HG03064 (cell line): Measurements from ENCODE around the gene FRMD4A.

ENCODE experiments used
- ATAC-seq: cut with Tn5 transposase; IDR thresholded peaks from one replicate; pipeline ENCODE4 v1.9.1; 2021; ENCODE audit warnings: low read depth; ENCODE audit not compliant: unreplicated experiment

The FRMD4A gene

DNA sequence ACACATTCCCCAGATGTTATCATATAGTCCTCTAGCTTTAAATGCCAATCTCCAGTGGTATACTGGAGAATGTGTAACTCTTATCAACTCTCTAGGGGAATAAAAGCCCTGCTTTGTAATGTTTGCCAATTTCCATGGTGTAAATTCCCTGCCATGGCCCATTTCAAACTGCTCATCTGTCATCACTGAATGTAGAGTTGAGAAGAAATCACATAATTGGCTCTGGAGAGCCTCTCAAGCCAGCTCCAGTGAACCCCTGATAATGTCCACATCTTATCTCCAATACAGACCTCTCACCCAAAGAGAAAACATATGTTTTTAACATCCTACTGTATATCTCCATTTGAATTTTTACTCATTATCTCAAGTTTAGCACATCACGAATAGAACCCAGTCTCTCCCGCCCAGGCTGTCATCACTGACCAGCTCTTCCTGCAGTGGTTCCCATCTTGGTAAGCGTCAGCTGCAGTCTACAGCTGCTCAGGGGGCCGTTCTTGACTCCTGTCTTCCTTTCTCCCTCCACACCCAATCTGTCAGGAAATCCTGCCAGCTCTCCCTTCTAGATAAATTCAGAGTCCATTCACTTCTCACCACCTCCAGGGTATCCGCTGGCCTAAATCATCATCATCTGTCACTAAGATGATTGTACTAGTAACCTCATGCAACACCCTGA lies 332.4 kb downstream of the FRMD4A start:
- ATAC-seq = no peak

GRCh38 chr10:13997650-13998049 lies 333.1 kb downstream of the FRMD4A start:
- no peak for ATAC-seq

DNA sequence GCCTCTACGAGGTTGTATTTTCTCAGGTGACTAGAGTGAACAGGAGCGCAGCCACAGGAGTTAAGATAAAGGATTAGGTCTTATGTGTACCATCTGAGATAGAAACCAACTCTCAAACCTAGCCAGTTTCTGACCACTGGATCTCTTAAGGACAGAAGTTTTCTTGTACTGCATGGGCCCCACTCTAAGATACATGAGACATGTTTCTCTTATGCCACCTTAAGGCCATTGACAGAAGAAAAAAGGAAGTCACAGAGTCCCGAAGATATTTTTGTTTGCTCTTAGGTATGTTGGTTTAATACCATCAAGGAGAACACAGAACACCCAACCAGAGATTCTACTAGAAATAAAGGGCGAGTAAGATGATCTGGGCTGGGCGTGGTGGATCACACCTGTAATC lies 335.8 kb downstream of the FRMD4A start:
- ATAC-seq = no peak

DNA sequence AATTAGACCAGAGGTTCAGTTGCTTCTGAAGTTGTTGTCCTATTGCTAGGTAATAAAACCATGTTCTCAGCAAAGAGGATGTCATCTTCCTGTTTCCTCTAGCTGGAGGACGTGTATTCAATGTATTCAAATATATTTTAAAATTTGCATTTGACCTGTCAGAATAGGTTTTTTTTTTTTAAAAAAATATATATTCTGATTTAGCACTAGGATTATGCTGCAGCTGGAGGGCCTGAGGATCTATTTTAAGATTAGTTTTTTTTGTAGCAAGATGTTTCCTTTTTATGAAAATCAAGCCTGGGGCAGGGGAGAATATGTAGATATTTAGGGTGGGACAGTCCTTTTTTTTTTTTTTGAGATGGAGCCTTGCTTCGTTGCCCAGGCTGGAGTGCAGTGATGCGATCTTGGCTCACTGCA lies 337.0 kb downstream of the FRMD4A start:
- no peak for ATAC-seq

DNA sequence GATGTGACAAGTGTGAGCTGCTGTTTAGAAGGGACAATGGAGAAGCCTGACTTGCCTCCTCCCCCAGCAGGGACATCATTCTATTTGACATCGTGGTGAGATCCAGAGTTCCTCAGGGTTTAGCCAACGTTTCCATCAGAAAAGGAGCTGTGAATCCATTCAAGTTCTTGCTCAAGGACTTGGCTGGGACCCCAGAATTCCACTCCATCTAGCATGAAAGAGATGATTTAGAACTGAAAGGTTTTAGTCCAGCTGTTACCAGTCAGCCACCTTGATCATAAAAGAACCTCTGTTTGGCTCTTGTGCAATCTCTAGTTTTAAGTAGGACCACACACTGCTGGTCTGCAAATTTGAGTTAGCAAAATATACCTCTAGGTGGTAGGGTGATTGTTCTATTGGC lies 337.6 kb downstream of the FRMD4A start:
- ATAC-seq = no peak

GRCh38 chr10:13991353-13991752 lies 339.4 kb downstream of the FRMD4A start:
- ATAC-seq = no peak

DNA sequence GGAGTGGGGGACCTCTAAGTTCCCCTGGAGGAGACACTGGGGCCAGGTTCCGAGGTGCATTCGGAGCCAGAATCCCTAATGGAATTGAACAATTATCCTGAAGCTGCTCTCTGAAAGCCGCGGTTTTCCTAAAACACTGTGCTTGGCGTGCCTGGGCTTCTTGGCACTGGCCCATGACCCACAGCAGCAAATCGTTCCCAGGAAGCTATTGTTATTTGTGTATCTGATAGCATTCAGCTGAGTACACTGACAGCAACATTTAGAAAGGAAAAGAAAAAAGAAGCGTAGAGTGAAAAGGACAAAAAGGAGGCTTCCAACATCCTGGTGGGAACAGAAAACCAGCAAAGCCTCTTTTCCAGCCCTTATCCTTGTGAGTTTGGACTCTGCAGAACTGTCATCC lies 339.8 kb downstream of the FRMD4A start:
- no peak for ATAC-seq

DNA sequence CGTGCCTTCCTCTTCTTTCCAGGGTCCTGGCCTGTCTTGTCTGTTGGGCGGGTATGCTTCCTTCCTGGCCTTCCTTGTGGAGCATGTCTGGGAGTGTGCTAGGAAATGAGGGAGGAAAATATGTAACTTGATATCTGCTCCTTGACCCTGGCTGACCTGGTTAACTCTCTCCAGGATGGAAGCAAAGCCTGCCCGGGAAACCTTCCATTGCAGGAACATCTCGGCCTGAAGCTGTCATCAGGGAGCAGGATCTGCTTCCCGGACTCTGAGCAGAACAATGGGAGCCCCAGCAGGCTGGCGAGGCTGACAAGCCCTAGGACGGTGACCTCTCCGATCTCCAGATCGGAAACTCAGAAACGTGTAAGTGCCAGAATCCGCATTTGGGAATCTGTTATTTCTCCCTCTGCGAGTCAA lies 340.3 kb downstream of the FRMD4A start:
- ATAC-seq = no peak

DNA sequence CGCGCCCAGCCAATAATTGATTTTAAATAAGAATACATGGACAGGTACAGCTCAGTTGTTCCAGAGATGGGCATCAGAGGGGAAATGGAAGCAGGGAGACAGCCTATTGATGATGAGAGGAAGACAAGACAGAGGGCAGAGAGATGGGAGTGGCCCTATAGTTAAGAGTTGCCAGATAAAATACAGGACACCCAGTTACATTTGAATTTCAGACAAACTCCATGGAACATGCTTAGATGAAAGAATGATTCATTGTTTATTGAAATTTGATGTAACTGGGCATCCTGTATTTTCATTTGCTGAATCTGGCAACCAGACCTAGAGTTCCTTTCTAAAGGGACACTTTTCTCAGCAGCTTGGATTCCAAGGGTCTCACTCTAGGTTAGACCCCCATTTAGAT lies 341.1 kb downstream of the FRMD4A start:
- no peak for ATAC-seq

GRCh38 chr10:13987446-13987845 lies 343.3 kb downstream of the FRMD4A start:
- ATAC-seq = no peak

- no peak for ATAC-seq
These were observed 346.0 kb downstream of the FRMD4A start for GRCh38 chr10:13984647-13985155.

- no peak for ATAC-seq
These were observed 347.7 kb downstream of the FRMD4A start for GRCh38 chr10:13983035-13983434.

DNA sequence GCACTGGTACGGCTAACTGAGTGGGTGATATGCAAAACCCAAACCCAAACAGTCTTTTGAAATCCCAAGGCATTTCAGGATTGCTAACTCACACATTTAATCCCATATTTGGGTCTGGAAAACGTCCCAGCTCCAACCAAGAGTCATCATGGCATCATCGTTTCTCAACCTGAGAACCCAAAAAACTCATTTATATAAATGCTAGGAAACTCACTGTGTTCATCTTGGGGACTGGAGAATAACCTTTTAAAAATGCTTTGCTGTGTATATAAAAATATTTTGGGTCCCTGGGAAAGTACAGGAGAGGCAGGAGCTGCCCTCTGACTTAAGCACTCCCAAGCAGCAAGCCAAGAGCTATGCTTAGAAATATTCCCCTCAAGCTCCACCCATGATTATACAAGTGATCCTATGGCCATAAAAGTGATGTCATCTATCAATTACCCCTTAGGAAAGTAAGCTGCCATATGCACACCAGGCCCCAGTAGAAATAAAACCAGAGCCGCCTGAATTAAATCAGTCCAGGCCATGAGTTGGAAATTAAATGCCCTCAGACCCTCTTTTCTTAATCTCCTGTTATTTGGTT lies 352.1 kb downstream of the FRMD4A start:
- ATAC-seq = no peak

DNA sequence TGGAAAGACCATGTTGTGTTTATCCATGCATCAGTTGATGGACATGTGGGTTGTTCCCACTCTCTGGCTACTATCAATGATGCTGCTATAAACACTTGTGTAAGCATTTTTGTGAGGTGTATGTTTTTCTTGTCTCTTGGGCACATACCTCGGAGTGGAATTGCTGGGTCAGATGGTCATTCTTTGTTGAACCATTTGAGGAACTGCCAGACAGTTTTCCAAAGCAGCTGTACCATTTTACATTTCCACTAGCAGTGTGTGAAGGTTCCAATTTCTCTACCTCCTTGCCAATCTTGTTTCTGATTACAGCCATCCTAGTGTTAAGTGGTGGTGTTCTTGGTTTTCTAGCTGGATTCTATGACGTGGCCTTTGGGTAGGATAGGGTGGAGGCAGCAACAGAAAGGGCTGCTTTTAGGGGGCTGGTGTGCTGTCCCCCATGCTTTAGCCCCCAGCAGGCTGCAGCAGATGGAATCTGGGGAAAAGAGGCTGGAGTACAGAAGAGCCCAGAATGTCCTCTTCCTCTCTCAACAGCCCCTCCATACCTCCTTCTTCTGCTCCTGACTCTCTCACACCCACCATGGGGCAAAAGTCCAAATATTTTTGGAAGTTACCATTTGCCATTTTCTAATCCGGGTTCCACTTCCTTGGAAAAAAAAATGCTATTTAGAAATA lies 352.7 kb downstream of the FRMD4A start:
- no peak for ATAC-seq

DNA sequence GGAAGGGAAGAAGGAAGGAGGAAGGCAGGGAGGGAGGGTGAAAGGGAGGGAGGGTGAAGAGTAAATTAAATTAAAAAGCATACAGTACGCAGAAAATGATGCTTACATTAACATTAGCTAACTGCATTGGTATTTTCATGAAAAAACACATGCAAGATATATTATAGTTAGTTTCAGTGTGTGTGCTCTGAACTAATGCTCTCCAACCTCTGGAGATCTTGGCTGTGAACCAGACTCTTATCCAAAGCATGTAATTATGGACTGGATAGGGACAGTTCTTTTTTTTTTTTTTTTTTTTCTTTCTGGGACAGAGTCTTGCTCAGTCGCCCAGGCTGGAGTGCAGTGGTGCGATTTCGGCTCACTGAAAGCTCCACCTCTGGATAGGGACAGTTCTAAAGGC lies 357.0 kb downstream of the FRMD4A start:
- no peak for ATAC-seq

GRCh38 chr10:13972609-13973008 lies 358.1 kb downstream of the FRMD4A start:
- no peak for ATAC-seq

- ATAC-seq = no peak
These were observed 358.9 kb downstream of the FRMD4A start for GRCh38 chr10:13971601-13972475.

- no peak for ATAC-seq
These were observed 359.8 kb downstream of the FRMD4A start for GRCh38 chr10:13970957-13971353.

GRCh38 chr10:13970236-13970956 lies 360.3 kb downstream of the FRMD4A start:
- ATAC-seq = no peak

- ATAC-seq = no peak
These were observed 361.0 kb downstream of the FRMD4A start for GRCh38 chr10:13969792-13970140.
